Fibroblast of lung (primary cell): ENCODE data around the gene SEC31A. TPM values are rescaled to one million over a fixed set of nuclear protein-coding genes. Genes with fewer than 3 reads are reported as not detected.

Experiments used
- DNase-seq, 2 donors: peaks; one replicate each; pipeline versions ENCODE4 v3.0.0 to v3.0.0-alpha.2; 2010; ENCODE audit warnings: low read depth in 2 of 2
- H2AFZ ChIP-seq: 2 replicates; pipeline ENCODE4 v1.5.1; 2012; ENCODE audit warnings: low read length, control low read depth, inconsistent platforms
- H3K27ac ChIP-seq: 2 replicates; pipeline ENCODE4 v1.5.1; 2011; ENCODE audit warnings: low read length, control low read depth; ENCODE audit not compliant: insufficient read depth
- H3K27me3 ChIP-seq: 2 replicates; pipeline ENCODE4 v1.5.1; 2011; ENCODE audit warnings: mild to moderate bottlenecking, low read length; ENCODE audit not compliant: control insufficient read depth, insufficient read depth
- H3K36me3 ChIP-seq: 2 replicates; pipeline ENCODE4 v1.5.1; 2011; ENCODE audit warnings: low read length; ENCODE audit not compliant: control insufficient read depth, insufficient read depth
- H3K4me1 ChIP-seq: 2 replicates; pipeline ENCODE4 v1.5.1; 2011; ENCODE audit warnings: low read length; ENCODE audit not compliant: control insufficient read depth, insufficient read depth; ENCODE audit errors: extremely low read depth
- H3K4me2 ChIP-seq: 2 replicates; pipeline ENCODE4 v1.5.1; 2011; ENCODE audit warnings: low read length, control low read depth; ENCODE audit not compliant: insufficient read depth; ENCODE audit errors: extremely low read depth
- H3K4me3 ChIP-seq, 4 experiments: fragments of 200-600 bp in 1 of 4; sonication (generic) in 1 of 4; replicated peaks in 1 of 4; 2 replicates each; pipeline ENCODE4 v1.5.1; 2011 to 2016; ENCODE audit warnings: low read length in 4 of 4, low read depth in 3 of 4, mild to moderate bottlenecking in 3 of 4, control low read depth in 2 of 4, inconsistent platforms in 1 of 4, mixed read lengths in 1 of 4; ENCODE audit not compliant: insufficient read depth in 1 of 4; ENCODE audit errors: control extremely low read depth in 1 of 4
- H3K79me2 ChIP-seq: 2 replicates; pipeline ENCODE4 v1.5.1; 2012; ENCODE audit warnings: mild to moderate bottlenecking, low read length, inconsistent platforms; ENCODE audit not compliant: control insufficient read depth, insufficient read depth
- H3K9ac ChIP-seq: 2 replicates; pipeline ENCODE4 v1.5.1; 2011; ENCODE audit warnings: mild to moderate bottlenecking, low read length, control low read depth; ENCODE audit not compliant: insufficient read depth
- H3K9me3 ChIP-seq: 2 replicates; pipeline ENCODE4 v1.5.1; 2012; ENCODE audit warnings: low read depth, low read length; ENCODE audit not compliant: control insufficient read depth, insufficient read depth
- H4K20me1 ChIP-seq: 2 replicates; pipeline ENCODE4 v1.5.1; 2011; ENCODE audit warnings: low read length; ENCODE audit not compliant: control insufficient read depth, insufficient read depth; ENCODE audit errors: extremely low read depth
- CTCF ChIP-seq, 2 donors: IDR thresholded peaks in 1 of 2; conservative IDR thresholded peaks in 1 of 2; 1 replicate in 1 of 2; 2 replicates in 1 of 2; pipeline ENCODE4 v1.5.1; 2011 to 2012; ENCODE audit warnings: low read length in 2 of 2, control low read depth in 1 of 2, inconsistent platforms in 1 of 2, low read depth in 1 of 2, mild to moderate bottlenecking in 1 of 2
- EZH2 ChIP-seq: IDR thresholded peaks from 2 replicates; pipeline ENCODE4 v1.5.1; 2012; ENCODE audit warnings: low read length, control low read depth, mild to moderate bottlenecking; ENCODE audit errors: missing control alignments
- polyA plus RNA-seq, 2 donors: library from polyadenylated mRNA; depleted of rRNA in 1 of 2; stranded (reverse) in 1 of 2; unstranded in 1 of 2; fragments of >200 nt; gene quantifications; 2 replicates each; pipeline ENCODE4 v1.2.1, GENCODE V29; 2011 to 2012; ENCODE audit warnings: missing spikeins in 1 of 2
- total RNA-seq: library from RNA; depleted of rRNA; stranded (reverse); fragments of >200 nt; gene quantifications from 2 replicates; pipeline ENCODE4 v1.2.1, GENCODE V29; 2014

SEC31A gene
- total and polyA plus RNA-seq, 2 donors (not counting 1 experiment from before 2014, with no cell fraction given), result 342 to 472 TPM

- Histone ChIP-seq H4K20me1 (no peaks in the 10 kb centered on the region), H3K4me2 (no peak overlapping the region), H3K9me3 (no peaks in the 10 kb centered on the region), H3K4me3 (no peak overlapping the region), H3K79me2 (no peaks in the 10 kb centered on the region), H3K27ac (no peak overlapping the region), H3K9ac (no peak overlapping the region), H3K36me3 (no peaks in the 10 kb centered on the region), H2AFZ (no peak overlapping the region), H3K4me1 (no peaks in the 10 kb centered on the region), H3K27me3 (no peaks in the 10 kb centered on the region)
- TF ChIP-seq CTCF (conservative IDR thresholded peaks at IDR 0.05 in 1 of 2, IDR thresholded peaks at IDR 0.05 in 1 of 2; ENCODE audit: low read depth in 1 of 2, low read length in 2 of 2) (no peak), EZH2 (no peak)
- peak; percentile 33 to 88 for DNase-seq
These were observed 113.9 kb downstream of the SEC31A start for GRCh38 chr4:82776925-82777542.

GRCh38 chr4:82775243-82775642 lies 115.7 kb downstream of the SEC31A start:
- DNase-seq, result no peak
- Histone ChIP-seq H4K20me1 (no peaks in the 10 kb centered on the region), H3K4me2 (no peak overlapping the region), H3K4me1 (no peaks in the 10 kb centered on the region), H3K27me3 (no peaks in the 10 kb centered on the region), H3K36me3 (no peaks in the 10 kb centered on the region), H3K4me3 (no peak overlapping the region), H3K9me3 (no peaks in the 10 kb centered on the region), H3K27ac (no peak overlapping the region), H3K9ac (no peak overlapping the region), H2AFZ (no peak overlapping the region), H3K79me2 (no peaks in the 10 kb centered on the region)
- no peak for TF ChIP-seq CTCF (conservative IDR thresholded peaks at IDR 0.05 in 1 of 2, IDR thresholded peaks at IDR 0.05 in 1 of 2; ENCODE audit: low read depth in 1 of 2, low read length in 2 of 2)
- no peak for TF ChIP-seq EZH2

DNA sequence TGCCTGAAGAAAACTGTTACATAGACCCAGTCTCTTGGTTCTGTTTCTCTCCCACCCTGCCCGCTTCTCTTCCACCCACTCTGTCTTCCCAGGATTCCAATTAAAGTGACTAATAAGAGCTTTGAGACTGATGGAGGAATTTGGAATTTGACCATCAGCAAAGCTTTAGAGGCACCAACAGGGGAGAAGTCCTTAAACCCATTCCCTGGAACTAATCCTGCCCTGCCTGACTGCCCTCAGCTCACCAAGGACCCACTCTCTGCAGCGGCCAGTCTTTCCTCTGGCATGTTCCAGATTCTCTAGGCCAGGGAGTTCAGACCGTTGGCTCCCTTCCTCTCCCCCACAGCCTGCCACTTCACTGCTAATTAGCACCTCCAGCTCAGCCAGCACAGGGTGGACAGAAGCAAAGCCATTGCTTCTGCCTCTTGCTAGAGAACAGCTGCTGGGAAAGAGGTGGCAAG lies 116.2 kb downstream of the SEC31A start:
- no peak overlapping the region for H3K4me3 ChIP-seq
- no peaks in the 10 kb centered on the region for H3K36me3 ChIP-seq
- TF ChIP-seq EZH2 (no peak), CTCF (conservative IDR thresholded peaks at IDR 0.05 in 1 of 2, IDR thresholded peaks at IDR 0.05 in 1 of 2; ENCODE audit: low read depth in 1 of 2, low read length in 2 of 2) (no peak)
- H3K9ac ChIP-seq, result no peak overlapping the region
- no peaks in the 10 kb centered on the region for H3K27me3 ChIP-seq
- no peaks in the 10 kb centered on the region for H4K20me1 ChIP-seq
- DNase-seq, result peak in 1 of 2 donors; percentile 87
- H3K4me2 ChIP-seq, result no peak overlapping the region
- H3K27ac ChIP-seq, result no peak overlapping the region
- H2AFZ ChIP-seq, result no peak overlapping the region
- no peaks in the 10 kb centered on the region for H3K9me3 ChIP-seq
- H3K79me2 ChIP-seq, result no peaks in the 10 kb centered on the region
- H3K4me1 ChIP-seq, result no peaks in the 10 kb centered on the region
